NK-92 treated with Interleukin-12 subunit alpha and Interleukin-12 subunit beta, amount 100 ng/mL, for 24 hours (cell line): ENCODE measurements around the gene MAP7D2.

Source experiments
- DNase-seq: peaks from one replicate; lab custom pipeline; 2025; lab: John Stamatoyannopoulos, UW

Gene MAP7D2

DNA sequence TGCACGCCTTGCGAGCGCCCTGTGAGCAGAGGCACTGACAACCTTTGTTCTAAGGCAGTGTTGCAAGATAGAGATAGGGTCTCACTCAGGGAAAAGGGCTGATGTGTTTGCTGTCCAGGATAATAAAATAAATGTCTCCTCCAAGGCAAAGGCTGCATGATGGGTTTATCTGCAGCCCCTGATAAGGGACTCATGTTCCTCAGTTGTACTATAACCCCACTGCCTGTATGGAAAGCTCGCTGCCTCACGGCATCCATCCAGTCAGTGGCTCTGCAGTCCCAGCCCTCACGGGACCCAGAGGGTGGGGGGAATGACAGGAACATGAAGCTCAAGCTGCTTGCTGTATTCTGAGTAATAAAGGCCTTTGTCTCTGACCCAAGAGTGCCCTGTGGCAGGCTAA is 148.4 kb downstream of the MAP7D2 start:
- no peak for DNase-seq

DNA sequence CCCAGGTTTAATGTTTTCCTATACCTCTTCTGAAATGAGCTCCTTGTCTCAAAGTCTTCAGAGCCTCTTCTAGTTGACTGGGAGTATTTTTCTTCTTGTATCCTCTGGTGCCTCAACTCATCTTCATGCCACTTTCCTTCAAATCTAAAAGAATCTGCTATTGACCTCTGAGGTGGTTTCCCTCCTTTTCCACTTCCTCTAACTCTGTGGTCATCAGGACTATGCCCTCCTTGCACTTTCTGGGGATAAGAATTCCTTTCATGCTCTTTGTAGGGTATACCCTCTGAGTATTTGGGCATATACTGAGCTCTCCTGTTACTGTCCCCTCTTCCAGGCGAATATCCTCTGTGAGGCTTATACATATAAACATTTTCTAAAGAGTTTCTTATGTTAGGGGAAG is 150.7 kb downstream of the MAP7D2 start:
- DNase-seq = no peak

- DNase-seq = no peak
These were observed 152.5 kb downstream of the MAP7D2 start for GRCh38 chrX:19964017-19964710.

DNA sequence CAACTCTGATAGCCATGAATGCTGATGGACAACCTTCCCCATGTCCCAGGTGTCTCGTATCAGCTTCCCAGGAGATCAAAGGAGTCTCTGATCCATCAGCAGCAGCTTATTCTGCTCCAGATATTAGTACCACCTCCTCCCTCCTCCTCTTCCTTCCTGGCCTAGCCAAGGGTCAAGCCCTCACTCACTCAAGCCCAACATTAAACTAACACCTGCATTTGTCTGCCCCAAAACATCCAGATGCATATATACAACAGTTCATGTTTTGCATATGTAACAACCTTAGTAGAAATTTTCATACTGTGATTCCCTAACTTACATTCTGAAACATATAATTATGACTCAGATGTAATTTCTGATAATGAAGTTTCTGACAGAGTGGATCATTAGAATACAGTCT is 155.8 kb downstream of the MAP7D2 start:
- DNase-seq = no peak

- DNase-seq = no peak
These were observed 157.9 kb downstream of the MAP7D2 start for GRCh38 chrX:19958552-19959486.

DNA sequence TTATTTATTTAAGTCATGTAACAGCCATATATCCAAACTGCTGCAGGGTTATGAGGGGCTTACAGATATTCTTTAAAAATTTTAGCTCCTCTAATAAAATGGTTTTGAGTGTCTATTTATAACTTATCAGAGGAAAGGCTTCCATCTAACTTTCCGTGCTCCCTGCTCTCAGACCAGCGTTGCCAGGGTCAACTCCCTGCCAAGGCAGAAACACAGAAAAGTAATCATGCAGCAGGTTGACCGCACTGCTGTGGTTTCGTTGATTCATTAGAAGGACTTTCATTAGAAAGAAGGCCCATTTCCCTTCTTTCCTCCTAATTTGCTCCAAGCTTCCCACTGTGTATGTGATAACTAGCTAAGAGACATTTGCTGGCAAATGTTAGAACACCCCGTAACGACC is 159.8 kb downstream of the MAP7D2 start:
- no peak for DNase-seq
